ENCODE data around the gene CLEC4A.
A peak's percentile ranks its signal among the peaks of the same experiment; 100 is the strongest.
"Not testable (repeated sequence)": the region's sequence is repeated elsewhere in the genome, so short reads cannot be mapped to it uniquely, and the experiment has no call there.

The CLEC4A gene

DNA sequence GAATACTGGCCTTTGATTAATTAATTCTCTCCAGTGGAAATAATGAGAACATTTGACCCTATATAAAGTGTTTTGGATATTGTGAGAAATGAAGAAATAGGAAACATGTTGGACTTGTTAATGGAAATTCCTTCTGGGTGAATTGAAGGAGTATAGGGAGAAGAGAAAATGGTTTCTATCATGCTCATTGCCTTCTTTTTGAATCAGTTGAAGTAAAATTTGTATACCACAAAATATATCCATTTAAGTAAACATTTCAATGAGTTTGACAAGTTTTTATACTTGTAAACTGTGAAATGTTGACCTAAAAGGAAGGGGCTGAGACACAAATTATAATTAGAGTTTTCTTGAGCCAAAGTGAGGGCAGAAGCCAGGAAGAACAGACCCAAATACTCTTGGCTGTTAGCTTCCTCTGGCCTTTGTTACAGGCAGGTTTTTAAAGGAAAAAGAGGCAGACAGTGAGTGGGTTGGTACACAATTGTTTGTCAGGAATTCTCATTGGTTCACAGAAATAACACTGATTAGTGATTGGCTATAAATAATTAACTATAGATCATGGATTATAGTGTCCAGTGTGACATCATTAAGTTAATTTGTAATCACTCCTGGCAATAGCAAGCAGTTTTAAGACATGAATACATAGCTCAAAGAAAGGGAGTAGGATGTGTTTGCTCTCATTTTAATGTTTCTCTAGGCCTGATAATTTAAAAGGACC lies 34.2 kb downstream of the CLEC4A start:
- no peak for DNase-seq (ENCODE audit: low read depth)
- TF ChIP-seq, protein P1, sequence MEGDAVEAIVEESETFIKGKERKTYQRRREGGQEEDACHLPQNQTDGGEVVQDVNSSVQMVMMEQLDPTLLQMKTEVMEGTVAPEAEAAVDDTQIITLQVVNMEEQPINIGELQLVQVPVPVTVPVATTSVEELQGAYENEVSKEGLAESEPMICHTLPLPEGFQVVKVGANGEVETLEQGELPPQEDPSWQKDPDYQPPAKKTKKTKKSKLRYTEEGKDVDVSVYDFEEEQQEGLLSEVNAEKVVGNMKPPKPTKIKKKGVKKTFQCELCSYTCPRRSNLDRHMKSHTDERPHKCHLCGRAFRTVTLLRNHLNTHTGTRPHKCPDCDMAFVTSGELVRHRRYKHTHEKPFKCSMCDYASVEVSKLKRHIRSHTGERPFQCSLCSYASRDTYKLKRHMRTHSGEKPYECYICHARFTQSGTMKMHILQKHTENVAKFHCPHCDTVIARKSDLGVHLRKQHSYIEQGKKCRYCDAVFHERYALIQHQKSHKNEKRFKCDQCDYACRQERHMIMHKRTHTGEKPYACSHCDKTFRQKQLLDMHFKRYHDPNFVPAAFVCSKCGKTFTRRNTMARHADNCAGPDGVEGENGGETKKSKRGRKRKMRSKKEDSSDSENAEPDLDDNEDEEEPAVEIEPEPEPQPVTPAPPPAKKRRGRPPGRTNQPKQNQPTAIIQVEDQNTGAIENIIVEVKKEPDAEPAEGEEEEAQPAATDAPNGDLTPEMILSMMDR (IDR thresholded peaks at IDR 0.05; ENCODE audit: low read length, missing control alignments) = no peak
- no peak overlapping the region for H3K4me3 ChIP-seq (replicated peaks; ENCODE audit: low read depth, low read length)

DNA sequence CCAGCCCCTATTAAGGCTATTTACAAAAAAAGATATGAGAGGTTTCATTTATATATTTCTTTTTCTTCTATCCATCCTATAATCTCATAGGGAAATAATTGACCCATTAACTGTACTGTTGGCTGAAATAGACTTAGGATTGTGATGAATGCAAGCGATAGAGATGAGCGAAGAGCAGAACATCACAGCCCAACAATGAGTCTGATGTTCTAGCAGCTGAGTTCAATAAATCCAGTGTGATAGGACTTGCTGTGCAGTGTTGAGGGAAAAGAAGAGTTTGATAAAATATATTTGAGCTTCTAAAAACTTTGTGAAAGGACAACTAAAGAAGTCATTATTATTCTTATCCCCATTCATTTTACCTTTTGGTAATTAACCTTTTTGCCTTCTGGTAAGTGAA lies 49.5 kb downstream of the CLEC4A start:
- H3K4me3 ChIP-seq (replicated peaks; ENCODE audit: low read depth, low read length) = not testable (repeated sequence)

DNA sequence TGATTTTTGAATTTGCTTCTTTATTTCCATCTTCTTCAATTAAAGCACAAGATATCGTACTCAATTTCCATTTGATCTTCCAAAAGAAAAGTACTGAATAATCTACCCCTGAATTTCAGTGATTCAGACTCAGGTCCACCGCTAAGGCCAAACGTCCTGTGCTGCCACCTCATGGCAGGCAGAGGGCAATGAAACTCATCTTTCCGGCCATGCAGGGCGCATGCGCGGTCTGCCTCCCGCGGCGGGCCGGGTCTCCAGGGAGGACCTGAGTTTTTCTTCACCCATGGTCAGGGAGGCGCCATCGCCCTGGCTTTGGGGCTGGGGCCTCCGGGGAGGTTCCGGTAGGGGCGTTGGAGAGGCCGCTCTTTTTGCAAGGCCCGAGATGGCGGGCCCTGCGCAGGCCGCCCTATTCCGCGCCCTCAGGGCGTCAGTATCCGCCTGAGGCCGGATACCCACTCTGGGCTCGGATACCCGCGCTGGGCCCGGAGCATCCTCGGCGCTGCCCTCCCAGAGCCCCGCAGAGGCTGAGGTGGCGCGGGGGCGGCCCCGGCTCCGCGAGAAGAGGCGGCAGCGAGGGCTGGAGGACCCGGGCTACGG lies 56.7 kb downstream of the CLEC4A start:
- DNase-seq (ENCODE audit: low read depth) = peak; percentile 66
- TF ChIP-seq, protein P1 (IDR thresholded peaks at IDR 0.05; ENCODE audit: low read length, missing control alignments) = peak; percentile 56
- peak overlapping the region; percentile 59 for H3K4me3 ChIP-seq (replicated peaks; ENCODE audit: low read depth, low read length)

More for the DNA sequence above, 49.5 kb downstream of the CLEC4A start:
- not testable (repeated sequence) for DNase-seq (ENCODE audit: low read depth)

DNA sequence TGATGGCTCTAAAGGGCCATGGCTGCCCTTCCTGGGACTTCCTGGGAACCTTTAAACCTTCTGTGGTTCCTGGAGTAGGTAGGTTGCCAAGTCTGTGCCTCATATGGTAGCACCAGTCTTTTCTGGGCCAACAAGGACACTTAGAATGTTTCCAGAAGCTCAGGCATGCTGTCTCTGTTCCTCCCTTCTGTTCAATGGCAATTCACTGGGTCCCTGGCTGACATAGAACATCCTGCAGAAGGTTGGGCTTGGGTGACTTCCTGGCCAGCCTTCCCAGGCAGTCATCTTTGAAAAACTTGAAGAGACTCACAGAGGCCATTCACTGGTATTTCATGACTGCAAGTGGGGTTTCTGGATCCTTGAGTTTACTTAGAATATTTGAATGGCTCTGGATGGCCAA lies 57.9 kb downstream of the CLEC4A start:
- H3K4me3 ChIP-seq (replicated peaks; ENCODE audit: low read depth, low read length); DNase-seq (ENCODE audit: low read depth): not testable (repeated sequence)

DNA sequence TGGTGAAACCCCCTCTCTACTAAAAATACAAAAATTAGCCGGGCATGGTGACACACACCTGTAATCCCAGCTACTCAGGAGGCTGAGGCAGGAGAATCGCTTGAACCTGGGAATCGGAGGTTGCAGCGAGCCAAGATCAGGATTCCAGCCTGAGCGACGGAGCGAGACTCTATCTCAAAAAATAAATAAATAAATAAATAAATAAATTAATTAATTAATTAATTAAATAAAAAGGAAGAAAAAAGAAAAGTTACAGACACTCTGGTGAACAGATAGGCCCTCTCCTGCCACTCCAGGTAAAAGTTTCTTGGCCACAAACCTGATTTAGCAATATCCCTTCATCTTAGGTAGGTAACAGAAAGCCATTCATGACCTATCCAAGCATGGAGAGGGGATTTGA lies 59.5 kb downstream of the CLEC4A start:
- H3K4me3 ChIP-seq (replicated peaks; ENCODE audit: low read depth, low read length); DNase-seq (ENCODE audit: low read depth): not testable (repeated sequence)

DNA sequence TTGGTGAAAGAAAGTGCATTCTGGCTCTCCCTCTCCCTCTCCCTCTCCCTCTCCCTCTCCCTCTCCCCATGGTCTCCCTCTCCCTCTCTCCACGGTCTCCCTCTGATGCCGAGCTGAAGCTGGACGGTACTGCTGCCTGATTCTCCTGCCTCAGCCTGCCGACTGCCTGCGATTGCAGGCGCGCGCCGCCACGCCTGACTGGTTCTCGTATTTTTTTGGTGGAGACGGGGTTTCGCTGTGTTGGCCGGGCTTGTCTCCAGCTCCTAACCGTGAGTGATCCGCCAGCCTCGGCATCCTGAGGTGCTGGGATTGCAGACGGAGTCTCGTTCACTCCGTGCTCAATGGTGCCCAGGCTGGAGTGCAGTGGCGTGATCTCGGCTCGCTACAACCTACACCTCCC lies 59.9 kb downstream of the CLEC4A start:
- not testable (repeated sequence) for DNase-seq (ENCODE audit: low read depth); H3K4me3 ChIP-seq (replicated peaks; ENCODE audit: low read depth, low read length)

DNA sequence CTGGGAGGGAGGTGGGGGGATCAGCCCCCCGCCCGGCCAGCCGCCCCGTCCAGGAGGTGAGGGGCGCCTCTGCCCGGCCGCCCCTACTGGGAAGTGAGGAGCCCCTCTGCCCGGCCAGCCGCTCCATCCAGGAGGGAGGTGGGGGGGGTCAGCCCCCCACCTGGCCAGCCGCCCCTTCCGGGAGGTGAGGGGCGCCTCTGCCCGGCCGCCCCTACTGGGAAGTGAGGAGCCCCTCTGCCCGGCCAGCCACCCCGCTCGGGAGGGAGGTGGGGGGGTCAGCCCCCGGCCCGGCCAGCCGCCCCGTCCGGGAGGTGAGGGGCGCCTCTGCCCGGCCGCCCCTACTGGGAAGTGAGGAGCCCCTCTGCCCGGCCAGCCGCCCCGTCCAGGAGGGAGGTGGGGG lies 60.8 kb downstream of the CLEC4A start:
- H3K4me3 ChIP-seq (replicated peaks; ENCODE audit: low read depth, low read length); DNase-seq (ENCODE audit: low read depth): not testable (repeated sequence)

DNA sequence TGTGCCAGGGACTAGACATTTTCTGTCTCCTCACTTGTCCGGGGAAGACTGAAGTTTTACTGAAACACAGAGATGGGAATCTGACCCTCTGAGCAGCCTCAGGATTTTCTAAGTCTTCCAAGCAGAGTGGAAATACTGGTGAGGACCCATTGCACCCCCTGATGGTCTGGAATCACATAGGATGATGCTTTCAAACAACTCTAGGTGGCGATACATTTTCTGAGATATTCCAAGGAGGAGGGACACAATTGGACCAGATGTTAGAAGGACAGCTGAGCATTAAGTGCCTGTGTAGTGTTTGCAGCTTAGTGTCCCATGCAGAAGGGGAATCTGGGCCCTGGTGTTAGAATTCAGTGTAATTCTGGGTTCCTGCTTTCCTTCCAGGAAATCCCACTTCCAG lies 64.7 kb downstream of the CLEC4A start:
- DNase-seq (ENCODE audit: low read depth); H3K4me3 ChIP-seq (replicated peaks; ENCODE audit: low read depth, low read length): not testable (repeated sequence)
